Hepatic stellate cell (primary cell): Measurements from ENCODE around the gene CNPPD1.

Experiments used
- DNase-seq: peaks from one replicate; pipeline ENCODE4 v3.0.0; 2011; ENCODE audit warnings: low spot score

The CNPPD1 gene

DNA sequence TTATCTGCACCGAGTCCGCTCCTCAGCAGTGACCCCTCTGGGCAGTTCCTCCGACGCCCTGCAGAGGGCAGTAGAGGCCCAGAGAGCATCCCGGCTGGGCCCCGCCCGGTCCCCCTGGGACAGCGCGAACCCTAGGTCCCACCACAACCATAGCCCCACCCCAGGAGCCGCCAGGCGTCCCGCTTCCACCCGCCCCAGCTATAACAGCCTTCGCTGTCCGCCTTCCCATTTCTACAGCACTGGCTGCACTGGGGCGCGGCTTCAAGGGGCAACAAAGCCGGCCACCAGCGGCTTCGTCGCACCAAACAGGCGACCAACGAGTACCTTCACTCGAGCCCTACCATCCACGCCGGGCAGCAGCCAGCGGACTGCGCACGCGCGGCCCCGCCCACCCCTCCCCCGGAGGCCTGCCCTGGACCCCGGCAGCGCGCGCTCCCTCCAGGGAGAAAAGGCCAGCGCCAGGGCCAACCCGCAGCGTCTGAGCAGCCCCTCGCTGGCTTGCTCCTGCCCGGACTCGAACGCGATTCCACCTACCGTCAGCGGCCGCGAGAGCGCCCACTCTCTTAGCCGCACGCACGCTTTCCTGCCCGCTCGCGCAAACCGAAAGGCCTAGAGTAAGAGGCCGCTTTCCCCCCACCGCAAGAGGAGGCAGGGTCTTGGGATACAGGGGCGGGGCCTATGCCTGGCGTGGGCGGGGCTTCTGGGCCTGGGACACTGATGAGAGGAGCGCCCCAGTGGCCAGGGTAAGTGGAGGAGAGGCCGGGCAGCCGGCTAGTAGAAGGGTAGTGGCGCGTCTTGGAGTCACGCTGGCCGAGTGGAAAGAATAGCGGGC is 16.3 kb downstream of the CNPPD1 start, which contains the start of gene NHEJ1:
Gene NHEJ1, minus strand, starts transcription at position 630 of the 832 bp plus-strand sequence. CDS start 2,453 bp downstream, outside the sequence.
- peak; percentile 96 for DNase-seq

DNA sequence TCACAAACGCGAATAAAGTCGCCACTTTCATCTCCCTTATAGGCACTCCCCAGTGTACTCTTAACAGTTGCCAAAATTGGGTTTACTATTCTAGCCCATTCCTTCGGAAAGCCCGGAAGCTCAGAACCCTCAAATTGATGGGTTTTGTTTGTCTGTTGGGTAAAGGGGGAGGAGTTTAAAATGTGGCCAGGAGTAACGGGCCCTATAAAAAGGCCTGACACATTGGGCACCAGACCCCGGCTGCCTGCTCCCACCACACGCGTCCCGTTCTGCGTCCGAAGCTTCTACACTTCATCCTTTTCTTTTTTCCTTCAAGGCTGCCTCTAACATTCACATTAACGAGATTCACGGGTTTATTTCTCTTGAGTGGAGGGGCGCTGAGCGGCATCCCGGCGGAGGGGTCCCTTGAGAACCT is 16.9 kb downstream of the CNPPD1 start:
- DNase-seq, result no peak

DNA sequence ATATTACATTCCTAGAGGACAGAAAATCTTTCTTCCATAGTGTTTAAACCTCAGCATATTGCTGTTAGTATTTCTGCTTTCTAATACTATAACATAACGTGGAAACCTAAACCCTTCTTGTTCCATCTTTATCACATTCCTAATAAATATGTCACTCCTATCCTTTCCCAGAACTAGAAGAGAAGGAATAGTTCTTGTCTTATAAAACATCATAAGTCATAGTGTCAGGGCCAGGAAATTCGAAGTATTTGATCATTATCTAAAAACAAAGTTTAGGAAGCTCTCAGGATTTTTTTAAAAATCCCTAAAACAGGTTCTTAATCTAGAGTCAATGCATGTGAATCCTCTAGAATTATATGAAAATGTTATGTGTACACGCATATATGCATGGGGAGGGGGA is 18.1 kb downstream of the CNPPD1 start:
- peak; percentile 46 for DNase-seq

DNA sequence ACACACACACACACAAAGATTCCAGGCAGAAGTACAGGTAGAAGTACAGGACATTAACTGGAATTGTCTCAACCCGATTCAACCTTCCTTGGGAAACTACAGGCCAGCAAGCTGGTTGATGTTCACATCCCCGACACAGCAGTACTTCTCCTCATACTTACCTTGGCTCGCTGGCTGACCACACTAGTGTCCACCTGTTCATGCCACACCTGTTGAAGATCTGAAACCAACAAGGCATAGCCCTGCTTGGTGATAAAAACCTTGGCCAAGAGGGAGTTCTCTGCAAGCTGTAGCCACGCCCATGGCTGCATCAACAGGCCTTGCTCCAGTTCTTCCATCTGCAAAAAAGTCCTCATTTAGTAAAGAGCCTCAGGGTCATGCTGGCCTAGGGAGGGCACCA is 18.7 kb downstream of the CNPPD1 start:
- no peak for DNase-seq

DNA sequence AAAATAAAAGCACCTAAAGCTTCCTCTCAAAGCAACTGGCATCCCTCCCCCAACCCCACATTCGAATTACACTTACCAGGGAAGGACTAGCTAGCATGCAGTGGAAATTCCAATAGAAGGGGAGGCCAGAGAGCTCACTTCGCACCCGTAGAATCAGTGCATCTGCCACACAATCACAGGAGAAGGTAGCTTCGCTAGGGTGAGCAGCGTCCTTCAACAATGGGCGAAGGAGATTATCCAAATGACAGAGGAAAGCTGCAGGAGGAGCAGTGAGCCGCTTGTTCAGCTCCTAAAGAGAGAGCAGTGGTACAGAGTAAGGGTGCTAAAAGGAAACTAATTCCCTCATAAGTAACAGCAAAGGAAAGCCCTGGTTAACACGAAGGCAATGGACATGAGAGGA is 19.3 kb downstream of the CNPPD1 start:
- no peak for DNase-seq

DNA sequence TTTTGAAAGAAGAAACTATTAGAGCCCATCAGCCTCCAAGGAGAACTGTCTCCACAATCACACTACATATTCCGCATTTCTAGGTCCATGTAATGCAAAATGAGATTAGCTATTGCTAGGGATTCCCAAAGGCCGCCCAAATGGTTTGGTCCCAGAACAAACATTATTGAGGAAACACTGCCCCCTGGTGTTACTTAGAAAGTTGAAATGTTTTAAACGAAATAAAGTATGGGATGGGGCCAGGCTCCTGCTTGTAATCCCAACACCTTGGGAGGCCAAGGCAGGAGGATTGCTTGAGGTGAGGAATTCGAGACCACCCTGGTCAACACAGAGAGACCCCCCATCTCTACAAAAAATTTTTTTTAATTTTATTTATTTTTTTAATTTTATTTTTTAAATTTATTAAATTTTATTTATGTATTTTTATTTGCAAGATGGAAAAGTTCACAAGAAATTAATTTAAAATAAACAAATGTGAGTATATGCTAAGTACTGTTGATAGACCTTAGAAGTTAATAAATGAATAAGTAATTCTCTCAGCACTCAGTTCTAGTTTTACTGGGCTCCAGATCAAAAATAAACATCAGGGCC is 21.6 kb downstream of the CNPPD1 start:
- peak; percentile 61 for DNase-seq

DNA sequence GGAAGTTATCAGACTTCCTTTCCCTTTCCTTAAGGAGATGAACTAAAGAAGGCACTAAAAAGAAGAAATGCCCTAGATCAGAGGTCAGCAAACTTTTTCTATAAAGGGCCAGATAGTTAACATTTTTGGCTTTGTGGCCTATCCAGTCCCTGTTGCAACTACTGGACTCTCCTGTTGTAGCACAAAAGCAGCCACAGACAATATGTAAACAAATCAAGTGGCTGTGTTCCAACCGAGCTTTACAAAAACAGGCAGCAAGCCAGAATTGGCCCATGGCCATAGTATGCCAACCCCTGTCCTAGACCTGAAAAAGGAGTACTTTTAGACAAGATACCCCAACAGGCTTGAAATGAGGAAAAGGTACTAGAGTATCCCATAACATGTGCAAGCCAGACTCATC is 27.1 kb downstream of the CNPPD1 start:
- DNase-seq, result no peak

DNA sequence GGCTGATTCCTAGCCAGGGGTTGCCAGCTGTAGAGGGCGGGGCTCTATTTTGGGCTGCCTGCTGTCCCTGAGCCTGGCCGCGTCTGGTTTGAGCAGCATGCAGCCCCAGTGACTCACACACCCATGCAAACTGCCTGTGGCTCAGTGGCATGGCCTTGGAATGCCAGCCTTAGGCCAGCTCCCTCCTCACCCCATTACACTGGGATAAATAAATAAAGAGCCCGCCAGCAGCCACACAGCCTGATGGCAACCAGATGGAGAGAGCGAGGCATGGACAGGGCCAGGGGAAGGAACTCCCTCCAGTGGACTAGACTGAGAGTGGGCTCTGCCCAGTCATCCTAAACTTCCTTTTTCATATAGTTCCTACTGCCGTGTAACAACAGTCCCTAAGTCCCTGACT is 34.4 kb downstream of the CNPPD1 start:
- DNase-seq, result peak; percentile 58

DNA sequence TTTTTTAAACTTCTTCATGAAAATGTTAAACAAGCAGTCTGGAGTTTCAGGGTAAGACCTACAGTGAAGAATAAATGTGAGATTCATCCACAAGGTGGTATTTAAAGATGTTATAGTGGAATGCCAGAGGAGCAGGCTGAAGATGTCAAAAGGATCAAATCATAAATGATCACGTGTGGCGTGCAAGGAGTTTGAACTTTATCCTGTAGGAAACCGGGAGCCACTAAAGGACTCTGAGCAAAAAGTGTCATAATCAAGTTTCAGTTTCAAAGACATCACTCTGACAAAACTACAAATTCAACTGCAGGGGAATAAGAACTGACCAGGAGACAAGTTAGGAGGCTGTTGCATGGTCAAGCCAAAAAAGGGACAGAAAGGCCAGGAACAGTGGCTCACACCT is 36.0 kb downstream of the CNPPD1 start:
- no peak for DNase-seq

DNA sequence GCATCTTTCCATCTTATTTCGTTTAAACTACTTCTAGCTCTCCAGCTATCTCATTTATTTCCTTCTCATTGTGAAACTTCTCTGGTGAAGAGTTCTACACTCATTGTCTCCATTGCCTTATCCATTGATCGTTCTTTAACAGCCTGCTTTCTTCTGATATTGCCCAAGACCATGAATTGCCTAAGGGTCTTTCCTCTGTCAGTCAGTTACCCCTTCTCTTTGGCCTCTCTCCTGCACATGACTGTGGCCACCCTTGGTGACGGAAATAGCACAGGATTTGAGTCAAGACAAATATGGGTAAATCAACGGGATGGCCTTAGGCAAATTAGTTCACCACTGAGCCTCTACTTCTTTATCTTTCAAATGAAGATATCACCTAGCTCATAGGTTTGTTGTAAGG is 42.7 kb downstream of the CNPPD1 start:
- DNase-seq, result no peak

DNA sequence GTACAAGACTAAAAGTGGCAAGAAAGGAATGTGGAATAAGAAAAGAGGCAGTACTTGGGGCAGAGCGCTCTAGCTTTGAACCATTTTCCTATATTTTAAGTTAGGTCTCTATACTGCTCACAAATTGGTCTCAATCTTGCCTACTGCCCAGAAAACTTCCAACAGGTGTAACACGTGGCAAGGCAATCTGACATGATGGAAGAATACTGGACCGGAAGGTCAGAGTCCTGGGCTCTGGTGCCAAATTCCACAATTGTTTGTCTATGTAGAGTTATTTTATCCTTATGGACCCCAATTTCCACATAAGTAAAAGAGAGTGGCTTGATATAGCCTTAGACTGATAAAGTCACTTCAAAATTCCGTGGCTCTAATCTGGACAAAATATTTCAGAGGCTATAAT is 45.0 kb downstream of the CNPPD1 start:
- DNase-seq, result no peak

DNA sequence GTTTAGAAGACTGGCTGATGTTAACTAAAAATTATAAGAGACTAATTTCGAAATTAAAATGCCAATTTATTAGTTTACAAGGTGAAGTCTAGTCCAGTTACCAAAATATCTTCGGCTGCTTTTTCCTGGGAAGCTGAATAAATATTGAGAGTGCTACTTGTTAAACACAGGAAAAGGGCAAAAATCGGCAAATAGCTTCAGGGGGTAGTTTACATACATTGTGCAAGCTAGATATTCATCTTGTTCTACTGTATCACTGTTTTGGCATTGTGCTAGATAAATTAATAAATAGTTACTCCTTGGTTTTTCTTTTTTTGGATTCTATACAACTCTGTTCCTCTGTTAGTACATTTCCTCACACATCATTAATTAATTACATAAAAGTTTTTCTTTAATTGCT is 45.4 kb downstream of the CNPPD1 start:
- DNase-seq, result no peak

DNA sequence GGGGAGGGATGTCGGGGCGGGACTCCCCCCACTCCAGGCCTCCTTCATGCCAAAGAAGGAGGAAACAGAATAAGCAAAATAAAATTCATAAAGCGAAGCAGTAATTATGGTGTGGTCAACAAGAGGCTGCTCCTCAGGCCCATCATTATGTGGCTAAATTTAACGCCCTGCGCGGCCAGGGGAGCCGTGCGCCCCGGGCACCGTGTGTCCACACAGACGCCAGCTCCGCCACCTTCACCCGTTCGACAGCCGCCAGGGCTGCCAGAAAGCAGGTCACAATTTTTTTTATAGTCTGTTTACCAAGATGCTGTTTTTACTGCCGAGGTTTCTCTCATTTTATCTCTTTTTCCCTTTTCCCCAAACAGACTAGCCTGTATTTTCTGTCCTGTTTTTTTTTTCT is 47.1 kb downstream of the CNPPD1 start:
- no peak for DNase-seq

DNA sequence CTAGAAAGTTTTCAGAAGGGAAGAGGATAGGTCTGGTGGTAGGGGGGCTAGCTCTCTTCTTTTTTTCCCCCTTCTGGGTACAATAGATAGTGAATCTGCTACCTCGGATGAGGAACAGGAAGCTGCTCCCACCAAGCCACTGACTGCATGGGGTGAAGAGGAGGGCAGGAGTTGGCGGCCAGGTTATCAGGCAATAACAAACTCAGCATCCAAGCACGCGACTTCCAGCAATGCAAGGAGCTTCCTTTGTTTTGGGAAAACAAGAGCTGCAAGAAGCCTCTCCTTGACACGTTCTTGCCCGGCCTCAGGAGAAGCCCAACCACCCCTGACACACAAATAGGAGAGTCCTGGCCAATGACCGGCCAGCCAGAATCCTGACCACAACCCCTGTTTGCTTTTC is 48.3 kb downstream of the CNPPD1 start:
- no peak for DNase-seq

DNA sequence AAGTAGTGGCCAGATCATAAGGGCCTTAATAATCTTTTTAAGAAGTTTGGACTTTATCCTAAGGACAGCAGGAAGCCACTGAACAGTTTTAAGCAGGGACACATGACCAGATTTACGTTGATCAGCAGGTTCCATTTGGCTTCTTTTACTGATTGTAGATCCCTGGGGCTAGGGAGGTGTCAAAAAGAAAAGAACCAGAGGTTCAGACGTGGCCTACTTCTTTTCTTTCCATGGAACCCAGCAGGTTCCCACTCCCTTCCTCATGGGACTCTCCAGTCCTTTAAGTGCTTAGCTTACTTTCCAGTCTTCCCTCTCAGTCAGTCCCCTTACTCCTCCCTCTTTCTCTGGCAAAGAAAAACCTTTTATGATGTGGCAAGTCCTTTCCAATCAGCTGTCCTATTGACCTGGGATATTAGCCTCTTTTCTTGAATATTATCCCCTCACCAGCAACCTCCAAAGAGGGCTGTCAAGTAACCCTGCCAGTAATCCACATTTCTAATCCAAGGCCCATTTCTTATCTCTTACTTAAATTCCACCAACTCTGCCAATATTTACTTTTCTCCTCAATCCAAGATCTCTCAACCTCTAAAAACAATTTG is 49.6 kb downstream of the CNPPD1 start:
- no peak for DNase-seq

DNA sequence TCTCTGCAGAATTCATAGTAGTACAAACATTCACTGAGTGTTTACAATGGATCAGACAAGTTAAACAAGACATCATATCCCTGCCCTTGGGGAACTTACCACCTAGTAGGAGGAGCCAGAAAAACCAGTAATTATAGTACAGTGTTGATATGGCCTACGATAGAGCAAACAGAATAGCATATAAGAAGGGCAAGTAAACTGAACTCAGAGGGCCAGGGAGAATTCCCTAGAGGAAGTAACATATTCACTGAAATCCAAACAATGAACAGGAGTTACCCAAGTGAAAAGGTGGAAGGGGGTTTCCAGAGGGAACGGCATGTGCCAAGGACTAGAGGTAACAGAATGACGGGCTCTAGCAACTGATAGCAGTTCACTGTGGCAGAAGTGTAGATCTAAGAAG is 50.2 kb downstream of the CNPPD1 start:
- no peak for DNase-seq

DNA sequence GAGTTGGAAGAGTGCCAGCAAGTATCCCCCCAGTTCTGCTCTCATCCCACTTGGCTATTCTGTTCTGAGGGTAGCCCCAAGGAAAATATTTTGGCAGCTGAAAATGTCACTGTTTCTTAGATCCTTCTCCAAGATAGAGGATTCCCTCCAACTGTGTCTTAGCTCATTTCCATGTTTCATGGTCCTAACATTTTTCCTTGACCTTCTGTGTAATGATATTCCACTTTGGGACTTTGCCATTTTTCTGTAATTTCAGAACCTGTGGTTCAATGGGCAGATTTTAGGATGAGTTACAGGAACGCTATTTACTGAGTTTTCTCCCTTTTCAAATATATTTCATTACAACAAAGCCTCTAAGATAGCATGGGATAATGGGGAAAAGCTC is 50.8 kb downstream of the CNPPD1 start:
- DNase-seq, result no peak

DNA sequence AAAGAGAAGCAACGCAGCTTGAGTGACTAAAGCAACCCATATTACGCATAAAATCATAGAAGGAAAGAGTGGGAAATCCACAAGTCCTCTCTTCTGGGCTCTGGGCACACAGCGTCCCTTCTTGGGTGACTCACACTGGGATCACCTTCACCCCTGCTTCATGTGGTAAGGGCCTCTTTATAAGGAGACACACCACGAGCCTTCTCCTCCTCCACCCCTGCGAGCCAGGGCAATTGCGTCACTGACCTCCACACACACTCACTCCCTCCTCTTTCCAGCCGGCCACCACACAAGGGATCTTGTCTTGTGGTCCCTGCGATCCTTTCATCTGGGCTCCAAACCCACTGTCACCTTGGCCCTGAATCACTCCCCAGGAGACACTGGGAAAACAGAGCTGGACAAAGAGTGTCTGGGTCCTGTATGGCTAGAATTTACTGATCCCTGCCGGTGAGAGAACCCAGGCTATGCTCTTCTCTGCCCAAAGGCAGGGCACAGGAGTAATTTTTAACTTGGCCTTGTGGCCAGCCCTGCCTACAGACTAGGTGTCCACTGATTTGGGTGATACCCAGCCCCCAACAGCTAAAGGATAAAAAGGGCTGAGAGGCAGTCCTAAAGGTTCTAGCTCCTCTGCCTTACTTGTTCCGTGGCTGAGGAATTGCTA is 51.4 kb downstream of the CNPPD1 start:
- peak; percentile 82 for DNase-seq

DNA sequence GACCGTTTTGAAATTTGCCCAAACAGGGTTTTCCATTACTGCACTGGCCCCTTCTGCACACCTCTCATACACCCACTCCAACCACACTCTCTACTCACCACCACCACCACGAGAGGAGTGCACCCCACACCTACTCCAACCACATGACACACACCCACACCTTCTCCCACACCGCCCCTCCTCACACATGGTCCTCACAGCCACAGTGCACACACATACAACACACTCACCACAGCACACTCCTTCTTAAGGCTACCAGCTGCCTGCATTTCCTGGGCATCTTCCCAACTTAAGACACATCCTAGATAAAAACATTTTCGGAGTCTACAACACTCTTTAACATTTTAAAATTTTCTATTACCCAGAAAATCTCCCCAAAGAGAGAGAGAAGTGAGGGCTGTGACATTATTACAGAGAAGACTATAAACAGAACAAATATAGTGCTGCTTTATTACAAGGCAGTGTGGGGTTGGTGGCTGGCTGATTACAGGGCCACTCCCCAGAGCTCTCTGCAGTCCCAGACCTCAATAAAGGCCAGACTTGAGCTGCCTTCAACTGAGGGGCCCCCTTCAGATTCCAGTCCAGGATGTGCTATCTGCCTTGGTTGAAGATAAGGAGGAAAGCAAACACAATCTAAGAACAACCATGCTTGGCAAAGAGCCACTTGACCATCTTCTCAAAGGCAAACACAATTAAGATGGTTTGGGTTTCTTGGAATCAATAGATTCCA is 52.2 kb downstream of the CNPPD1 start:
- DNase-seq, result no peak

DNA sequence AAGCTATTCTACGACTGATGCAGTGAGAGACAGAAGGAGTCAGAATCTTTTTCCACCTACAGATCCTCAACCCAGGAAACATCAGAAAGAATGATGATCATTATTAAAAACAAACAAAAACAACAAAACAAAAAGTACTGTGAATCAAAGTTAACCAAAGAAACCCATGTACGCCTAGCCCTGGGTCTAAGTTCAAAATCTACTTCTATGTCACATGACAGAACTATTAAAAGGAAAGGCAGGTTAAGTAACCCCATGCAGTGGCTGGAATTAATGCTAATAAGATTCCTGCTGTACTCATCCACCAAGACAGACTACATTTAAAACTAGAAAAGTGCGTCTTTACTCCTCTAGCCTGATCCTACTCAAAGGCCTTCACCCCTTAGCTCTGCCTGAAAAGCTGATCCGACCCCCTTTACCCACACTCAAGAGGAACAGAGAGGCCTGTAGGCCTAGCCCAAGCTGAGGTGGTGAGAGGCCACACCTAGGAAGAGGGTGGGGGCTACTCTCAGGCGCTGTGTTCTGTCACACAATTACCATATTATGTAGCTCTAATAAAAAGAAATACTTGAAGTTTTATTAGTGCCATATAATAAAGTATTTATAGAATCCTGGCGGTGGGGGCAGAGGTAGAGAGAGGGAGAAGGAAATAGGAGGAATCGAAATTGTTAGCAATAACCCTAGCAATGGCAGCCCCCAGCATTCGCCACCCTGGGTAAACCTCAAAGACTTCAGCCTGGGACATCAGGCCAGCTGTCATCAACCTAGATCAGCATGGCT is 53.2 kb downstream of the CNPPD1 start:
- no peak for DNase-seq

DNA sequence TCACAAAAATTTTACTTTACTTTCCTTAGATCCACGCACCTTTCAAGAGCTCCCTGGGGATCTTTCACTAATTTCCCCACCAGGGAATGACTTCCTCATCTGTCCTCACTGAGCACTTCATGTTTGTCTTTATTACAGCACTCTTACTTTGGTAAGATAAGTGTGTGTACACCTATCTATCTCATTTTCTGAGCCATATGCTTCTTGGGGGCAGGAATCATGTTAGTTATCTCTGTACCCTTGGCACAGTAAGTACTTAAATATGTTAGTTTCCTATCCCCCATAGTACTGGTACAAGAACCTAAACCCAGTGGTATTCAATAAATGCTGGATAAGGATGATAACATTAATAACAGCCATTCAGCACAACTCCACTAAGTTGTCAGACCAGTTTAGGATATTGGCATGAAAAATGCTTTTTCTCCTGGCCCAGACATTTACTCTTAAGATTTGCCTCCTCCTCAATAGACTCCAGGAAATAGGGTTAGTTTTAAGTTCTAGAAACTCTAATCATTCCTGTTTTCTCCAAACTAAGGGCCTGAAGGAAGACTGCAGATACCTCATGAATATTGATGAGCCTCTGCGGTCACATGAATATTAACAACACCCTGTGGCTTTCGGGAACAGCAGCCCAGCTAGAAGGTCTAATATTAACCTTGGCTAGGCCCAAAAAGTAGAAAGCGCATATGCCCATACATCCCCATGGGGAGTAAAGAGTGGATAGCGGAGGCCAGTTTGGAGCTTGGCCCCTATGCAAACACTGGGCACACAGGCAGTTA is 54.3 kb downstream of the CNPPD1 start:
- DNase-seq, result no peak
